Breast epithelium (tissue), 3 donors: ENCODE data around the gene RAB13.

Experiments used
- CTCF ChIP-seq, 3 donors: fragments of 450-650 bp; IDR thresholded peaks; one replicate each; pipeline ENCODE4 v1.5.1; 2016 to 2017; ENCODE audit warnings: antibody characterized with exemption in 3 of 3, mild to moderate bottlenecking in 3 of 3, moderate library complexity in 3 of 3
- POLR2A ChIP-seq: fragments of 450-650 bp; IDR thresholded peaks from one replicate; pipeline ENCODE4 v1.6.1; 2016; ENCODE audit warnings: antibody characterized with exemption, mild to moderate bottlenecking, moderate library complexity
- POLR2AphosphoS5 ChIP-seq, 3 donors: sonication (generic); formaldehyde crosslinking; IDR thresholded peaks; one replicate each; pipeline ENCODE4 v1.6.1; 2017; ENCODE audit warnings: antibody characterized with exemption in 3 of 3

- no peak for TF ChIP-seq CTCF (IDR thresholded peaks at IDR 0.05)
- TF ChIP-seq POLR2A: no peak
- TF ChIP-seq POLR2AphosphoS5 (IDR thresholded peaks at IDR 0.05): no peak
Measured at GRCh38 chr1:153944827-153945117, 41.4 kb downstream of the RAB13 start.
